Colonic mucosa (tissue), 4 donors: ENCODE measurements around the gene CHAF1A. TPM values are rescaled to one million over a fixed set of nuclear protein-coding genes. Genes with fewer than 3 reads are reported as not detected.

Source experiments
- DNase-seq: peaks from one replicate; pipeline ENCODE4 v3.0.0-alpha.2; 2020
- H3K27ac ChIP-seq: fragments of 200-600 bp; one replicate; pipeline ENCODE4 v1.8.0; 2021
- H3K27me3 ChIP-seq: fragments of 200-600 bp; one replicate; pipeline ENCODE4 v1.8.0; 2021
- H3K36me3 ChIP-seq: fragments of 200-600 bp; one replicate; pipeline ENCODE4 v1.8.0; 2021
- H3K4me1 ChIP-seq: fragments of 200-600 bp; one replicate; pipeline ENCODE4 v1.8.0; 2021; ENCODE audit warnings: mild to moderate bottlenecking
- H3K4me3 ChIP-seq: fragments of 200-600 bp; one replicate; pipeline ENCODE4 v1.8.0; 2021
- H3K9ac ChIP-seq, 2 donors: one replicate each; pipeline ENCODE4 v1.7.0; 2013; ENCODE audit warnings: control low read depth in 2 of 2, low read depth in 2 of 2, low read length in 2 of 2
- H3K9me3 ChIP-seq: fragments of 200-600 bp; one replicate; pipeline ENCODE4 v1.8.0; 2021
- intact Hi-C: fragments of 100-400 bp; cut with DNase I; formaldehyde crosslinking; loops from one replicate; pipeline ENCODE4 v1.14.1; 2022
- total RNA-seq, 2 donors: library from RNA; stranded (reverse); fragmentation: NEBNext Ultra II Directional in 1 of 2; extraction: Animal tissue kit (Norgen Biotek cat#: 25700) in 1 of 2; gene quantifications; one replicate each; pipeline ENCODE4 v1.2.1, GENCODE V29; 2021
- TF ChIP-seq, protein P1 (sequence below): fragments of 200-600 bp; IDR thresholded peaks from one replicate; pipeline ENCODE4 v1.8.0; 2022; ENCODE audit warnings: antibody characterized with exemption, mild to moderate bottlenecking
- donor health status: healthy.
- donor health status: DM: no; HTN: no; CAD: no.
- donor health status: DM: no; HTN: no; CAD: no.

Gene CHAF1A
- total RNA-seq, 2 donors from 2014 or later = 15.6 to 53.2 TPM

DNA sequence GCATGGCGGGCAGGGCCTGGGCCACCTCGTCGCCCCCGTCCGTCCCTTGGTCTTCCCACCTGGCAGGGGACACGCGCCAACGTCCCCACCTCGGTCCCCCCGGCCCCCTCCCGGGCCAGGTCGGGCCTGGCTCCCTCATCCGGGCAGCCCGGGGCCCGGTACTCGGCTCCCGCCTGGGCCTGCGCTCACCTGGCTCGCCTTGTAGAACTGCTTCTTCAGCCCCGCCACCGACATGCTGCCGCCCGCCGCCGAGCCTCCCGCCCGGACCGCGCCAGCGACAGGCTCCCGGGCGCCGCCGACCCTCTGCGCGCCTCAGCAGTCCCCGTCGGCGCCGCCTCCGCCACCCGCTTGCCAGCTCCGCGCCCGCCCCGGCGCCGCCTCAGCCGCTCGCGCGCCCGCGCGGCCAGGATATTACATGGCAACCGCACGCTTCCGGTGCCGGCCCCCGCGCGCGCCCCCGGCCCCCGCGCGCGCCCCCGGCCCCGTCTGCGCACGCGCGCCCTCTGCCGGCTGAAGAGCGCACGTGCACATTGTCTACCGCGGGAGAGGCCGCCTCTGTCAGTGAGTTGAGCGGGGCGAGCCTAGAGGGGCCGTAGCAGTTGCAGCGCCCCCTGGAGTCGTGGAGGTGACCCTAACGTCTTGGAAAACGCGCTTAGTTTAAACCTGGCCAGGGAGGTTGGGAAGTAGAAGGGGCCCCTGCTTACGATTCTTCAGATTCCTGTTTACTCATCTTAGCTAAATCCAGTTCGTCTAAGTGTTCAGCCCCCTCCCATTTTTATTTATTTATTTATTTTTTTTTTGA, 2.1 kb upstream of the CHAF1A start, which contains the start of gene SH3GL1:
Gene SH3GL1 (minus strand): TSS at position 413 of the 802 bp plus-strand sequence. CDS start 179 bp downstream, at position 234.
- TF ChIP-seq, protein P1, sequence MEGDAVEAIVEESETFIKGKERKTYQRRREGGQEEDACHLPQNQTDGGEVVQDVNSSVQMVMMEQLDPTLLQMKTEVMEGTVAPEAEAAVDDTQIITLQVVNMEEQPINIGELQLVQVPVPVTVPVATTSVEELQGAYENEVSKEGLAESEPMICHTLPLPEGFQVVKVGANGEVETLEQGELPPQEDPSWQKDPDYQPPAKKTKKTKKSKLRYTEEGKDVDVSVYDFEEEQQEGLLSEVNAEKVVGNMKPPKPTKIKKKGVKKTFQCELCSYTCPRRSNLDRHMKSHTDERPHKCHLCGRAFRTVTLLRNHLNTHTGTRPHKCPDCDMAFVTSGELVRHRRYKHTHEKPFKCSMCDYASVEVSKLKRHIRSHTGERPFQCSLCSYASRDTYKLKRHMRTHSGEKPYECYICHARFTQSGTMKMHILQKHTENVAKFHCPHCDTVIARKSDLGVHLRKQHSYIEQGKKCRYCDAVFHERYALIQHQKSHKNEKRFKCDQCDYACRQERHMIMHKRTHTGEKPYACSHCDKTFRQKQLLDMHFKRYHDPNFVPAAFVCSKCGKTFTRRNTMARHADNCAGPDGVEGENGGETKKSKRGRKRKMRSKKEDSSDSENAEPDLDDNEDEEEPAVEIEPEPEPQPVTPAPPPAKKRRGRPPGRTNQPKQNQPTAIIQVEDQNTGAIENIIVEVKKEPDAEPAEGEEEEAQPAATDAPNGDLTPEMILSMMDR = peak; percentile 70
- H3K27me3 ChIP-seq = no peaks in the 10 kb centered on the region
- H3K4me1 ChIP-seq = peaks cover 13% of the 10 kb centered on the region
- peak within 1 kb of the TSS; percentile 93 to 98 for H3K9ac ChIP-seq
- peak within 1 kb of the TSS; percentile 96 for H3K4me3 ChIP-seq
- peak within 1 kb of the TSS; percentile 92 for H3K27ac ChIP-seq
- H3K9me3 ChIP-seq = no peaks in the 10 kb centered on the region
- H3K36me3 ChIP-seq = no peaks in the 10 kb centered on the region
- DNase-seq = peak; percentile 92
- intact Hi-C loops = loop anchor here (10.0 kb wide), 1 partner anchor 54 kb away; the partner anchor contains the start of gene UBXN6

DNA sequence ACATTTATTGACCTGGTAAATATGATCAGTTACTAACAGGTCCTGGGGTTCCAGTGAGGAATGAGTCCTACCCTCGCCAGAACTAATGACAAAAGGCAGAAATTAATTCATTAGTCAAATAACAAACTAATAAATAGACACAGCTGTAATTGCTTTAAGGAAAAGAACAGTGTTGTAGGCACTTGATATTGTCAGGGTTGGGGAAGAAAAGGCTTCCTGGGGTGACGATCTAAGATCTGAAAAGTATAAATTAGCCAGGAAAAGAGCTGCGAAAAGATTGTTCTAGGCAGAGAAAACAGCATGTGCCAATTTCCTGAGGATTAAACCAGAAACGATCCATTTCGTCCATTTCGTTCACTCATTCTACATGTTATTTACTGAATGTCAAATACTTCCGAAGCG, 670 bp upstream of the CHAF1A start:
- peak overlapping the region; percentile 96 for H3K4me3 ChIP-seq
- H3K4me1 ChIP-seq = peaks cover 13% of the 10 kb centered on the region
- peak overlapping the region; percentile 19 to 81 for H3K9ac ChIP-seq
- peak overlapping the region; percentile 84 for H3K27ac ChIP-seq
- no peak for DNase-seq
- H3K36me3 ChIP-seq = no peaks in the 10 kb centered on the region
- no peaks in the 10 kb centered on the region for H3K9me3 ChIP-seq
- TF ChIP-seq, protein P1 = no peak
- no peaks in the 10 kb centered on the region for H3K27me3 ChIP-seq
- intact Hi-C loops = loop anchor here (10.0 kb wide), 1 partner anchor 53 kb away; the partner anchor contains the start of gene UBXN6

DNA sequence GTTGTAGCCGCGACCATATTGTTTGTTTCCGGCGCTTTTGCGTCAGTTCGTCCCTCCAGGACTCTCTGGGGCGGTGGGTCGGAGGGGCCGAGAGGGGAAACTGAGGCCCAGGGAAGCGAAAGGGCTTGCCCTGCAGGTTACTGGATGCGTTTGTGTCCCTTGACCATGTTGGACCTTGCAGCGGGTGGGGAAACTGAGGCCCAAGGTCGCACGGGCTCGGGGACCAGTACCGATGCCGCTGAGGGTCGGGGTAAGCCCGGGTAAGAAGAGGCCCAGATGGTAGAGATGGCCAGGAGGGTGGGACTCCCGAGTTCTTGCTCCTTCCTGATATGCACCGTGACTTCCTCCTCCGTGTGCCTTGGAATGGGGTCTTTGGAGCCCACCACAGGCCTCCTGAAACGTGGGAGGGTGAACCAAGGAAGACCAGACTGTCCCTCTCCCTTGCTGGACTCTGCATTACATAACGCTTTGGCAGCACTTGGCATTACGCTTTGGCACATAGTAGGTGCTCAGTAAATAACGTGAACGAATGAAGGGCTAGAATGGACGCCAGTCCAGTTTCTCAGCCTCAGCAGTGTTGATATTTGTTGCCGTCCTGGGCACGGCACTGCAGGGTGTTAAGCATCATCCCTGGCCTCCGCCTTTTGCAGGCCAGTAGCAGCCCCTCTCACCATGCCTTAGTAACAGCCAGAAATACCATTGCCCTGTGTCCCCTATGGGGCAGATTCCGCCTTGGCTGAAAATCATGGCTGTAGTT, 743 bp downstream of the CHAF1A start:
- peak; percentile 34 for DNase-seq
- Histone ChIP-seq H3K27me3 (no peaks in the 10 kb centered on the region), H3K4me3 (peak overlapping the region; percentile 96), H3K27ac (peak overlapping the region; percentile 47), H3K9me3 (no peaks in the 10 kb centered on the region), H3K36me3 (no peaks in the 10 kb centered on the region), H3K9ac (peak overlapping the region; percentile 64 to 89), H3K4me1 (peaks cover 13% of the 10 kb centered on the region)
- intact Hi-C loops = loop anchor here (10.0 kb wide), 1 partner anchor 52 kb away; the partner anchor contains the start of gene UBXN6
- TF ChIP-seq, protein P1 = no peak

DNA sequence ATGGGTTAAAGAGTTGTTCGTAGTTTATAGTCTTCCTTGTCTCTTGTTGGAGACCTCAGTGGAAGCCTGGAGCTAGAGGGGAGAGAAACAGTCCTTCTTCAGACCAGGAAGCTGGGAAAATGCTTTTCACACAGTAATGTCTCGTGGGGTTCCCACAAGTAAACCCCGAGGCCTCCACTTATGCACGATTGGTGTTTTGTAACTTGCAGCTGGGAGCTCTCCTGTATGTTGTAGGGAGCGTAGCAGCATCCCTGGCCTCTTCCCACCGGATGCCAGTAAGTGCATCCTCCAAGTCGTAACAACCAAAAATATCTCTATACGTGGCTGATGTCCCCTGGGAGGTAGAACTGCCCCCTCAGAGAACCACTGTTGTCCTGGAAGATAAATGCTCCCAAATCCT, 3.5 kb downstream of the CHAF1A start:
- H3K4me1 ChIP-seq = peaks cover 7% of the 10 kb centered on the region
- H3K9me3 ChIP-seq = no peaks in the 10 kb centered on the region
- H3K4me3 ChIP-seq = no peak overlapping the region
- no peak overlapping the region for H3K9ac ChIP-seq
- TF ChIP-seq, protein P1 = no peak
- no peaks in the 10 kb centered on the region for H3K27me3 ChIP-seq
- no peak overlapping the region for H3K27ac ChIP-seq
- no peak for DNase-seq
- intact Hi-C loops = loop anchor here (10.0 kb wide), 1 partner anchor 49 kb away; the partner anchor contains the start of gene UBXN6
- H3K36me3 ChIP-seq = no peaks in the 10 kb centered on the region

DNA sequence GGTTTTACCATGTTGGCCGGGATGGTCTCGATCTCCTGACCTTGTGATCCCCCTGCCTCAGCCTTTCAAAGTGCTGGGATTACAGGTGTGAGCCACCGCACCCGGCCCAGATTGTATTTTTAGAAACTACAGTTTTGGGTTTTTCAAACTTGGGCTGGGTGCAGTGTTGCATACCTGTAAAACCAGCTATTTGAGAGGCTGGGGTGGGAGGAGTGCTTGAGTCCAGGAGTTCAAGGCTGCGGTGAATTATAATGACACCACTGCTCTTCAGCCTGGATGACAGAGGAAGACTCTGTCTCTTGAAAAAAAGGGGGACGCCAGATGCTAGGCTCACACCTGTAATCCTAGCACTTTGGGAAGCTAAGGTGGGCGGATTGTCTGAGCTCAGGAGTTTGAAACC, 4.2 kb downstream of the CHAF1A start:
- no peak overlapping the region for H3K9ac ChIP-seq
- no peak for DNase-seq
- TF ChIP-seq, protein P1 = no peak
- peaks cover 7% of the 10 kb centered on the region for H3K4me1 ChIP-seq
- H3K27me3 ChIP-seq = no peaks in the 10 kb centered on the region
- H3K36me3 ChIP-seq = no peaks in the 10 kb centered on the region
- H3K27ac ChIP-seq = no peak overlapping the region
- no peak overlapping the region for H3K4me3 ChIP-seq
- no peaks in the 10 kb centered on the region for H3K9me3 ChIP-seq
- intact Hi-C loops = loop anchor here (10.0 kb wide), 1 partner anchor 48 kb away; the partner anchor contains the start of gene UBXN6
